ENCODE results near the gene MRPL32. TPM values are rescaled to one million over a fixed set of nuclear protein-coding genes. Genes with fewer than 3 reads are reported as not detected.

Gene MRPL32
- total RNA-seq, 3 donors from 2014 or later (not counting 1 experiment from before 2014, with no cell fraction given), result 22.5 to 36.9 (median 32.6) TPM

DNA sequence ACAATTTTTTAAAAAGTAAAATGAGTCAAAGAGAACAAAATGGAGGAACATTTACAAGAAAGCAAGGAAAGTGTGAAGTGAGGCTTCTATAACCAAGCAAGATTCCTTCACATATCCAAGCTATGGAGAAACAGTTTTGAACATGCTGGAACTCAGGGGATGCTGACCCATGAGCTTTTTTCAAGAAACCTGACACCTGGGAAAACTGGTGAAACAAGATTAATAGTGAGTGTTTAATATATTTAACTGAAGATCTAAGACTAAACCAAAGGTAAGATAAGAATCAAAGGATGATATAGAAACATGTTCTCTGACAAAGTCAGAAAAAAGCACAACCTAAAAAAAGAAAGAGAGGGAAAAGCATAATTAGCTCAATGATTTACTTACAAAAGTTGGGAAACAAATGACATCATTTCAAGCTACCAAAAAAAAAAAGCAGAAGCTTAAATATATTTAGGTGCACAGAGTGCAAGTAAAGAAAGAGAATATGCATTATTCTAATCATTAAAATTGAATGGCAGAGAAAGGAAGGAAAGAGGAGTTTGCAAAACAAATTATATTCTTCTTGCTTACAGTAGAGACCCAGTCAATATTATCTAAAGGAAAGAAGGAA lies 45.2 kb upstream of the MRPL32 start:
- Histone ChIP-seq H3K27ac (ENCODE audit: low read length) (no peak overlapping the region), H3K4me1 (ENCODE audit: control insufficient read depth, insufficient read depth, low read length) (peaks cover 17% of the 10 kb centered on the region), H3K4me3 (ENCODE audit: low read length) (no peak overlapping the region), H3K36me3 (ENCODE audit: control insufficient read depth, insufficient read depth, low read length) (no peaks in the 10 kb centered on the region), H3K9me3 (ENCODE audit: control insufficient read depth, insufficient read depth, low read length) (no peaks in the 10 kb centered on the region), H3K27me3 (ENCODE audit: control insufficient read depth, insufficient read depth, low read length) (no peaks in the 10 kb centered on the region)
- Mint-ChIP-seq H3K4me3 (peak overlapping the region; percentile 91), H3K27me3 (ENCODE audit: low read depth in 2 of 2) (peaks cover 4 to 21% of the 10 kb centered on the region in 2 donors), H3K4me1 (peaks cover 24 to 27% of the 10 kb centered on the region in 2 donors), H3K36me3 (no peaks in the 10 kb centered on the region), H3K9me3 (no peaks in the 10 kb centered on the region), H3K27ac (peak overlapping the region; percentile 47 to 92)
- TF ChIP-seq, protein P1, sequence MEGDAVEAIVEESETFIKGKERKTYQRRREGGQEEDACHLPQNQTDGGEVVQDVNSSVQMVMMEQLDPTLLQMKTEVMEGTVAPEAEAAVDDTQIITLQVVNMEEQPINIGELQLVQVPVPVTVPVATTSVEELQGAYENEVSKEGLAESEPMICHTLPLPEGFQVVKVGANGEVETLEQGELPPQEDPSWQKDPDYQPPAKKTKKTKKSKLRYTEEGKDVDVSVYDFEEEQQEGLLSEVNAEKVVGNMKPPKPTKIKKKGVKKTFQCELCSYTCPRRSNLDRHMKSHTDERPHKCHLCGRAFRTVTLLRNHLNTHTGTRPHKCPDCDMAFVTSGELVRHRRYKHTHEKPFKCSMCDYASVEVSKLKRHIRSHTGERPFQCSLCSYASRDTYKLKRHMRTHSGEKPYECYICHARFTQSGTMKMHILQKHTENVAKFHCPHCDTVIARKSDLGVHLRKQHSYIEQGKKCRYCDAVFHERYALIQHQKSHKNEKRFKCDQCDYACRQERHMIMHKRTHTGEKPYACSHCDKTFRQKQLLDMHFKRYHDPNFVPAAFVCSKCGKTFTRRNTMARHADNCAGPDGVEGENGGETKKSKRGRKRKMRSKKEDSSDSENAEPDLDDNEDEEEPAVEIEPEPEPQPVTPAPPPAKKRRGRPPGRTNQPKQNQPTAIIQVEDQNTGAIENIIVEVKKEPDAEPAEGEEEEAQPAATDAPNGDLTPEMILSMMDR (IDR thresholded peaks at IDR 0.05), result no peak
- DNase-seq, result no peak
- intact Hi-C loops (cut with micrococcal nuclease), result no loop called here
- no peak for ATAC-seq

DNA sequence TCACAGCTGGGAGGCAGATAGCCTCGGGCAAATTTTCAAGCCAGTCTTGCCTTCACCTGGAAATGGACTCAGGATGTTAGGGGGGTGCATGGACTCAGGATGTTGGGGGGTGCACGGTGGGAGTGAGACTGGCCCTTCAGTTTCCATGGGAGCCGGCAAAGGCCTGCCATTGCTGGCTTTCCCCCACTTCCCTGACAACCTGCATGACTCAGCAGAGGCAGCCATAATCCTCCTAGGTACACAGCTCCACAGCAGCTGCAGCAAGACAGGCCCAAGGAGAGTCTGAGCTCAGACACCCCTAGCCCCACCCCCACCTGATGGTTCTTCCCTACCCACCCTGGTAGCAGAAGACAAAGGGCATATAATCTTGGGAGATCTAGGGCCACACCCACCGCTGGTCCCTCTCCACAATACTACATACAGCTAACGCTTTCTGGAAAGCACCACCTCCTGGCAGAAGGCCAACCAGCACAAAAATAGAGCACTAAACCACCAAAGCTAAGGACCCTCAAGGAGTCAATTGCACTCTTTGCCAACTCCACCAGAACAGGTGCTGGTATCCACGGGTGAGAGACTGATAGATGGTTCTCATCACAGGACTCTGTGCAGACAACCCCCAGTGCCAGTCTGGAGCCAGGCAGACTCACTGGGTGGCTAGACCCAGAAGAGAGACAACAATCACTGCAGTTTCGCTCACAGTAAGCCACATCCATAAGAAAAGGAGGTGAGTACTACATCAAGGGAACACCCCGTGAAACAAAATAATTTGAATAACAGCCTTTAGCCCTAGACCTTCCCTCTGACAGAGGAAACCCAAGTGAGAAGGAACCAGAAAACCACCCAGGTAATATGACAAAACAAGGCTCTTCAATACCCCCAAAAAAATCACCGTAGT lies 38.6 kb upstream of the MRPL32 start:
- H3K36me3 ChIP-seq (ENCODE audit: control insufficient read depth, insufficient read depth, low read length), result no peaks in the 10 kb centered on the region
- TF ChIP-seq, protein P1 (IDR thresholded peaks at IDR 0.05), result no peak
- H3K27ac ChIP-seq (ENCODE audit: low read length), result no peak overlapping the region
- H3K4me1 Mint-ChIP-seq, result peaks cover 8 to 9% of the 10 kb centered on the region in 2 donors
- ATAC-seq (no peak), DNase-seq (no peak)
- H3K27ac Mint-ChIP-seq, result no peak overlapping the region
- no peaks in the 10 kb centered on the region for H3K9me3 ChIP-seq (ENCODE audit: control insufficient read depth, insufficient read depth, low read length)
- no peak overlapping the region for H3K4me3 Mint-ChIP-seq
- H3K4me1 ChIP-seq (ENCODE audit: control insufficient read depth, insufficient read depth, low read length), result peaks cover 6% of the 10 kb centered on the region
- peaks cover 3 to 6% of the 10 kb centered on the region in 2 donors for H3K27me3 Mint-ChIP-seq (ENCODE audit: low read depth in 2 of 2)
- intact Hi-C loops (cut with micrococcal nuclease), result no loop called here
- no peak overlapping the region for H3K4me3 ChIP-seq (ENCODE audit: low read length)
- peaks cover 17% of the 10 kb centered on the region for H3K36me3 Mint-ChIP-seq
- H3K27me3 ChIP-seq (ENCODE audit: control insufficient read depth, insufficient read depth, low read length), result no peaks in the 10 kb centered on the region
- WGBS (ENCODE audit: insufficient coverage), result 78% methylated on average over 9 of the region's 9 CpGs
- peaks cover 6% of the 10 kb centered on the region in 2 donors for H3K9me3 Mint-ChIP-seq

DNA sequence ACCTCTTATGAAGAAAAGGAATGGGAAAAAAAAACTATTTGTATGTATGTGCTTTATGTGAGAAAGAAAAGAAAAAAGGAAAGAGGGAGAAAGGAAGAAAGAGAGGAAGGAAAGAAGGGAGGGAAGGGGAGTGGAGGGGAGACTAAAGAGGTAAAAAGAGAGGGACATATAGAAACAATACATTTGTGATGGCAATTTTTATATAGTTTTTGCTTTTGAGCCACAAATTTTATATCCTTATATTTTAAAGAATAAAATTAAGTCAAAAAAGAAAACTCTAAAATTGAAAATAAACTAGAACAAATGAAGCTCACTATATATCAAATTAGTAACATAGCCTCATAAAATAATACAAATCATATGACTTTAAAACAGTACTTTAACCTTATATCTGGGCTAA lies 31.3 kb upstream of the MRPL32 start:
- H3K27me3 Mint-ChIP-seq (ENCODE audit: low read depth in 2 of 2), result peaks cover 0 to 2% of the 10 kb centered on the region in 2 donors

More for the DNA sequence above, 31.3 kb upstream of the MRPL32 start:
- TF ChIP-seq, protein P1 (IDR thresholded peaks at IDR 0.05), result no peak
- Mint-ChIP-seq H3K27ac (no peak overlapping the region), H3K4me1 (no peaks in the 10 kb centered on the region), H3K4me3 (no peak overlapping the region), H3K9me3 (no peaks in the 10 kb centered on the region), H3K36me3 (no peaks in the 10 kb centered on the region)
- H3K36me3 ChIP-seq (ENCODE audit: control insufficient read depth, insufficient read depth, low read length), result no peaks in the 10 kb centered on the region
- H3K4me3 ChIP-seq (ENCODE audit: low read length), result no peak overlapping the region
- no peak overlapping the region for H3K27ac ChIP-seq (ENCODE audit: low read length)
- H3K27me3 ChIP-seq (ENCODE audit: control insufficient read depth, insufficient read depth, low read length), result no peaks in the 10 kb centered on the region
- ATAC-seq, result no peak
- H3K9me3 ChIP-seq (ENCODE audit: control insufficient read depth, insufficient read depth, low read length), result no peaks in the 10 kb centered on the region
- H3K4me1 ChIP-seq (ENCODE audit: control insufficient read depth, insufficient read depth, low read length), result no peaks in the 10 kb centered on the region
- intact Hi-C loops (cut with micrococcal nuclease), result no loop called here
- no peak for DNase-seq
